Left cardiac atrium (tissue), 4 donors: ENCODE data around the gene PIGH. TPM values are rescaled to one million over a fixed set of nuclear protein-coding genes. Genes with fewer than 3 reads are reported as not detected.
"Not testable (repeated sequence)": the region's sequence is repeated elsewhere in the genome, so short reads cannot be mapped to it uniquely, and the experiment has no call there.

Source experiments
- ATAC-seq, 2 donors: fragments of 200-7000 bp; cut with Tn5 transposase; one replicate each; pipeline ENCODE4 v1.9.1; 2020; ENCODE audit warnings: mild to moderate bottlenecking in 2 of 2, moderate library complexity in 2 of 2
- DNase-seq: peaks from one replicate; pipeline ENCODE4 v3.0.0-alpha.2; 2020
- intact Hi-C, 2 donors: fragments of 100-400 bp; cut with DNase I; formaldehyde crosslinking; loops; one replicate each; pipeline versions ENCODE4 v1.14.1 to v1.15.1; 2022 to 2023
- long read RNA-seq: library from polyadenylated mRNA; unstranded; transcript quantifications from one replicate; pipeline ENCODE4 v2.0.0, GENCODE V29; 2021
- total RNA-seq, 2 donors: library from RNA; stranded (reverse); fragmentation: NEBNext Ultra II Directional; extraction: Animal tissue kit (Norgen Biotek cat#: 25700); gene quantifications; one replicate each; pipeline ENCODE4 v1.2.1, GENCODE V29; 2021
- donor health status: DM: no; HTN: yes; CAD: no.
- donor health status: DM: no; HTN: yes; CAD: no; lungs with severe emphysema.
- donor health status: DM: yes; HTN: yes; CAD: no.
- donor health status: Dilated cardiomyopathy.

PIGH gene, protein sequence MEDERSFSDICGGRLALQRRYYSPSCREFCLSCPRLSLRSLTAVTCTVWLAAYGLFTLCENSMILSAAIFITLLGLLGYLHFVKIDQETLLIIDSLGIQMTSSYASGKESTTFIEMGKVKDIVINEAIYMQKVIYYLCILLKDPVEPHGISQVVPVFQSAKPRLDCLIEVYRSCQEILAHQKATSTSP
- total RNA-seq, result 10 to 100 TPM; 13.0 to 14.2 TPM
- long read RNA-seq, transcript PIGH-201 (4 exons, 1,420 nt), result major isoform, 19 of 21 reads
- long read RNA-seq, partial matches to known transcripts, result 0 of 21 reads
- long read RNA-seq, other reads (novel, unspliced or antisense), result 1 of 21 reads

- peak; percentile 100 for ATAC-seq
- intact Hi-C loops, result no loop called here
Observed at GRCh38 chr14:67599698-67600561, at the start of gene PIGH. Gene PIGH (minus strand): TSS chr14:67600268. CDS start chr14:67600203, 65 bp downstream.

GRCh38 chr14:67646131-67646530, 46.1 kb upstream of the PIGH start:
- ATAC-seq (no peak), DNase-seq (no peak)
- intact Hi-C loops, result no loop called here

More at GRCh38 chr14:67599698-67600561, at the start of gene PIGH:
- peak; percentile 92 for DNase-seq

DNA sequence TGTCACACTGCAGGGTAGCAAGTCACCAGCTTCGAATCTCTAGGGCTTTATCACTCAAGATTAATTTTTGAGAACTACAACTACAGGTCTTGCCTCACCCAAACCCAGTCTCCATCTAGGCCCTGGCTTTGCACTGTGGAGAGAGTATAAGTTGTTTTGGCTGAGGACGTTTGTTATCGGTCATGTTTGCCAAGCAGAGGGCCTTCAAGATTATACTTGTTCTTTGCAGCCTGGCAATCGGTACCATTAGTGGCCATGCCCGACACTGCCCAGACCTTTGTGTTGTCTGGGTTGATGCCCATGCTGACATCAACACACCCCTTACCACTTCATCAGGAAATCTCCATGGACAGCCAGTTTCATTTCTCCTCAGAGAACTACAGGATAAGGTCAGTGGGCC, 45.3 kb upstream of the PIGH start:
- intact Hi-C loops, result no loop called here
- peak in 1 of 2 donors; percentile 34 for ATAC-seq
- no peak for DNase-seq

DNA sequence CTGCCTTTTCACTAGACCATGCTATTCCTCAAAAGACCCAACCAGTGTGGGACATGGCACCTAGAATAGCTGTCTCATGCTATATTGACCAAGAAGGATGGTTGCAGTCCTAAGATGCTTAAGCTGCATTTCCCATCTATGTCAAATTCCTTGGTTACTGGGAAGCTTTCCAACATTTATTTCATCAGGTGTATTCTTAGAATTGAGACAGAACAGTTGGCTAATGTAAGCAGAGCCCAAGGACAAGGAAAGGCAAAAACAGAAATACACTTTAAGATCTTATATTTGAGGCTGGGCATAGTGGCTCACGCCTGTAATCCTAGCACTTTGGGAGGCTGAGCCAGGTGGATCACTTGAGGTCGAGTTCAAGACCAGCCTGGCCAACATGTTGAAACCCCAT, 44.4 kb upstream of the PIGH start:
- DNase-seq (no peak), ATAC-seq (peak in 1 of 2 donors; percentile 41)
- intact Hi-C loops, result no loop called here

DNA sequence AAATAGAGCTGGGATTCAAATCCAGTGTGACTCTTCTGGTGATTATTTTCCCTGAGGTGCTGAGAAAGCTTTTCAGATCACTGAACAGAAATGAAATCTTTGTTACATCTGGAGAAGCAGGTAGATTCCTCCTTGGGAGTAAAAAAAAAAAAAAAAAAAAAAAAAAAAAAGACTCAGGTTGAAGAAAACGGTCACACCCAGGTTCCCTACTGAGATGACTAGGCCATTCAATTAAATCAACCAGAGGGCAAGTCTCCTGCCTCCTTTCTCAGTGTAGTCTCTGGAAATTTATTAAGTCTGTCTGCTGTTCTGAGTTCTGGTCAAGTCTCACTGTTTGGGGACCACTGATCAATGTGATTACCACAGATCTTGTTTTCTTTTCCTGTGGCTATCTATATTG, 43.6 kb upstream of the PIGH start:
- intact Hi-C loops, result no loop called here
- ATAC-seq, result no peak

GRCh38 chr14:67641902-67642749, 42.1 kb upstream of the PIGH start:
- DNase-seq, result no peak
- intact Hi-C loops, result no loop called here
- ATAC-seq, result no peak

More for the DNA sequence above, 43.6 kb upstream of the PIGH start:
- no peak for DNase-seq

- intact Hi-C loops, result no loop called here
- ATAC-seq (no peak), DNase-seq (no peak)
Observed at GRCh38 chr14:67641480-67641879, 41.4 kb upstream of the PIGH start.

DNA sequence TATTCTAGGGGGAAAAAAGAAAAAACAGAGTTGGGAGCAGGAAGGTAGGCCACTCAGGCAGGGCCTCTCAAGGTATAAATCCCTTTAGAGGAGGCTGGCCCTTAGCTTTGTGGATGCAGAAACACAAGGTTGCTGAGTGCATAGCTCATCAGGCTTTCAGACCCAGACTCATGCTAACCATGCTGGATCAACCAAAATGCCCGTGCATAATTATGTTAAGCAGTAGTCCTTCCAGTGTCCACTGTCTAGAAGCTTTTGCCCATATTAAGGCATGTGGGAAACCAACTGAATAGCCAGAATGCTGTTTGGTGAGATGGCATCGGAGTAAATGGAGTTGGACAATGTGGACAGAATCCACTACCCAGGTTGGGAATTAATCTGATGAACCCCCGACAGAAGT, 38.6 kb upstream of the PIGH start:
- DNase-seq (no peak), ATAC-seq (no peak)
- intact Hi-C loops, result no loop called here

GRCh38 chr14:67636361-67636919, 36.4 kb upstream of the PIGH start:
- DNase-seq (no peak), ATAC-seq (no peak)
- intact Hi-C loops, result no loop called here

DNA sequence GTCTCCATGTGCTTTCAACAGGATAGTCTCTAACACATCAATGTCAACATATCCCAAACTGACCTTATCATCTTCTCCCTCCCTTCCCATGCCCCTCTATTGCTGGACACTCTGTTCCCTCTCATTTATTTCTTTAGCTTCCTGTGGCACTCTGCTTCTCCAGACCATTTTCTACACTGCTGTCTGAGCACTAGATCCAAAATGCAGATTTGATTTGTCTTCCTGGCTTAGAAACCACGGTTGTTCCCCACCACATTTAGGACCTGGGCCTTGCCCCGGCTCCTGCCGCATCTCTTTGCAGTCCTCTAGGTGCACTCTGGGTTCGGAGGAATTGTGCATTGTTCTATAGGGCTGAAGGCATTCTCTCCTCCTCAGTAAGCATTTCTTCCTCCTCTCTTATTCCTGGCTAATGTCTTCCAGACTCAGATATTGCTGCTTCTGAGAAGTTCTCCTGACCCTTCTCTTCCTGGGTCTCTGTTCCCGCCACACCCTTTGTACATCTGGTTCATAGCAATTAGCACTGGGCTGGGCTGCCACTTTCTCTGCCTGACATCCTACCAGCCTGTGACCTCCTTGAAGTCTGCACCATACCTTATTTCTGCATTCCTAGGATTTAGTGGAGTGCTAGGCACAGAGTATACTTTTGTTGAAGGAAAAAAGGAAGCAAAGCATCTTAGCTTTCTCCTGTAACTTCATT, 33.5 kb upstream of the PIGH start:
- no peak for DNase-seq
- ATAC-seq, result no peak
- intact Hi-C loops, result no loop called here

DNA sequence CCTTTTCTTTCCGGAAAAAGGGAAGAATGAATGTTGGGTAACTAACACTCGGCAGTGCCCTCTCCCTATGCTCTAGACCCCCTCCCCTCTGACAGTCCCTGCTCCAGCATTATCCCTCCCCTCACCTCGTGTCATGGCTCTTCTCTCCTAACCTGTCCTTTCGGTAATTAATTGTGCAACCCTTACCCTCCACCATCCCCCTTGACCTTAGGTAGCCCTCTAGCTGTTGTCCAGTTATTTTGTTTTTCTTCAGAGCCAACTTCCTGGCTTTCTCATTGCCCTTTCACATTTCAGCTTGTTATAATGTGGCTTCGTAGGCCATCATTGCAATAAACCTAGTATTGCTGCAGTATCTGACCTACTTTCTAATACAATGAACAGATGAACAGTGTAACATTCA, 30.9 kb upstream of the PIGH start:
- DNase-seq, result no peak
- ATAC-seq, result no peak
- intact Hi-C loops, result no loop called here

- no peak for DNase-seq
- intact Hi-C loops, result no loop called here
- no peak for ATAC-seq
Observed at GRCh38 chr14:67630186-67630585, 30.1 kb upstream of the PIGH start.

GRCh38 chr14:67627519-67627918, 27.5 kb upstream of the PIGH start:
- intact Hi-C loops, result no loop called here
- ATAC-seq (no peak), DNase-seq (no peak)

DNA sequence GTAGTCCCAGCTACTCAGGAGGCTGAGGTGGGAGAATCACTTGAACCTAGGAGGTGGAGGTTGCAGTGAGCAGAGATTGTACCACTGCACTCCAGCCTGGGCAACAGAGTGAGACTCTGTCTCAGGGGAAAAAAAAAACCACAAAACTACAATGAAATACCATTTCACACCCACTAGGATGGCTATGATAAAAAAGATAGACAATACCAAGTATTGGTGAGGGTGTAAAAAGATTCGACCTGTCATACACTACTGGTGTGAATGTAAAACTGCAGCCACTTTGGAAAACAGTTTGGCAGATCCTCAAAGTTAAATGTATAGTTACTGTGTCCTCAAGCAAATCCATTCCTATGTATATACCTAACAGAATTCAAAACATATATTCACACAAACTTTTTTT, 26.1 kb upstream of the PIGH start:
- ATAC-seq, DNase-seq, intact Hi-C loops: not testable (repeated sequence)

GRCh38 chr14:67623114-67623513, 23.0 kb upstream of the PIGH start:
- intact Hi-C loops, result no loop called here
- DNase-seq, result no peak

DNA sequence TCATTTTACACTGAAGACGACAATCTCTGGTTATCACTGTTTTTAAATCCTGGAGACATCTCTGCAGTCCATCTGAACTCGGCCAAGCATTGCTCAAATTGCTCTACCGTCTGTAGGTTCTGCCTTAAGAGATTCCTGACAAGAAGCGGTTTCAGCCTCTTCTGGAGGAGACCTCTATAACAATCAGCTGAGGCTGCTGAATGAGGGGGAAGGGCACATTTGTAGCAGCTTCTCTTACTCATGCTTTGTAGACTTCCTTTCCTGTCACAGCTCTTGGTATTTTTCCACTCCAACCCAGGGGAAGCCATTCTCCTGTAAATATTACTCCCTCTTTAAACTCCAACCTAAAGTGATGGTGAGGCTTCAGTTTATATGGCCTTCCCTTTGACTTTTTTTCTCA, 22.6 kb upstream of the PIGH start:
- ATAC-seq, result peak in 1 of 2 donors; percentile 15

More at GRCh38 chr14:67623114-67623513, 23.0 kb upstream of the PIGH start:
- no peak for ATAC-seq

DNA sequence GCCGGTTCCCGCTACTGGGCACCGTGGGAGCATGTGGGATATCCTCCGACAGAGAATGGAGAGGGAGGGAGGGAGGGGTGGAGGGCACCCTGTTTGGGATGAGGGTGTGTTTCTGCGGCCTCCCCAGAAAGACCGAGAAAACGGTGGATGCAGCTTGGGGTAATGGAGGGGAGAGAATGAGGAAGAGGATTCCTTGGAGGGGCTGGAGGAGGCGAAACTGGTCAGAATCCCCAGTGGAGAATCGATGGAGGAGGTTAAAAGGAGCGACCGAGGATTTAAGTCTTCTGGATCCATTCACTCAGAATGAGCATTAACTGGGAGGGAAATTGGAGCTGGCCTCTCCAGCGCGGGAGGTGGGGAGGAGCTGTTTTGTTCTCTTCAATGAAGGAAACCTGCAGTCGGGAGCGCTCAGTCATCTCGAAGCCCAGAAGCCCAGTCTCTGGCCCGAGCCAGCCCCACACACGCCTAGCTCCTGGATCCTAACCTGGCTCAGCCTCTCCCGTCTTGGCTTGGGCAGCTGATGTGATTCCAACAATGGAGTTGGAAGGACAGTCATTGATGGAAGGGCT, 20.2 kb upstream of the PIGH start:
- intact Hi-C loops, result no loop called here

More for the DNA sequence above, 22.6 kb upstream of the PIGH start:
- intact Hi-C loops, result no loop called here
- DNase-seq, result no peak

More for the DNA sequence above, 20.2 kb upstream of the PIGH start:
- peak in 1 of 2 donors; percentile 2 for ATAC-seq
- no peak for DNase-seq
